Uterus (tissue), 4 donors: Measurements from ENCODE around the gene SPATS1. TPM values are rescaled to one million over a fixed set of nuclear protein-coding genes. Genes with fewer than 3 reads are reported as not detected.

Experiments
- DNase-seq, 2 donors: peaks; one replicate each; pipeline ENCODE4 v3.0.0-alpha.2; 2019 to 2020
- H3K27ac ChIP-seq, 2 donors: fragments of 200-600 bp; sonication (generic); 1 replicate in 1 of 2; 2 replicates in 1 of 2; pipeline ENCODE4 v1.5.1; 2016 to 2018
- H3K27me3 ChIP-seq, 2 donors: fragments of 200-600 bp; sonication (generic); one replicate each; pipeline ENCODE4 v1.5.1; 2018 to 2019; ENCODE audit warnings: control low read depth in 1 of 2
- H3K36me3 ChIP-seq, 2 donors: fragments of 200-600 bp; sonication (generic); one replicate each; pipeline ENCODE4 v1.5.1; 2019; ENCODE audit warnings: control low read depth in 1 of 2
- H3K4me1 ChIP-seq, 2 donors: fragments of 200-600 bp; sonication (generic); one replicate each; pipeline ENCODE4 v1.5.1; 2018 to 2019; ENCODE audit warnings: control low read depth in 1 of 2
- H3K4me3 ChIP-seq, 2 donors: fragments of 200-600 bp; sonication (generic); 1 replicate in 1 of 2; 2 replicates in 1 of 2; pipeline ENCODE4 v1.5.1; 2018 to 2019; ENCODE audit warnings: mild to moderate bottlenecking in 1 of 2
- H3K9me3 ChIP-seq, 2 donors: fragments of 200-600 bp; sonication (generic); one replicate each; pipeline ENCODE4 v1.5.1; 2019; ENCODE audit warnings: control low read depth in 1 of 2
- CTCF ChIP-seq, 4 experiments: fragments of 200-600 bp in 2 of 4; fragments of 450-650 bp in 2 of 4; sonication (generic) in 2 of 4; IDR thresholded peaks; one replicate each; pipeline ENCODE4 v1.5.1; 2016 to 2019; ENCODE audit warnings: antibody characterized with exemption in 4 of 4, mild to moderate bottlenecking in 2 of 4, moderate library complexity in 1 of 4
- POLR2A ChIP-seq, 2 donors: fragments of 450-650 bp; IDR thresholded peaks; one replicate each; pipeline ENCODE4 v1.6.1; 2016; ENCODE audit warnings: antibody characterized with exemption in 2 of 2, mild to moderate bottlenecking in 1 of 2, moderate library complexity in 1 of 2
- intact Hi-C: fragments of 100-400 bp; cut with DNase I; formaldehyde crosslinking; loops from one replicate; pipeline ENCODE4 v1.15.1; 2023; ENCODE audit warnings: low total_unique reads
- total RNA-seq, 4 donors: library from RNA; depleted of rRNA in 3 of 4; stranded (reverse); fragments of >200 nt in 3 of 4; gene quantifications; one replicate each; pipeline versions ENCODE4 v1.1.0 to v1.2.4, GENCODE V29; 2014 to 2023
- donor health status: DM: yes; HTN: yes; CAD: no.

Gene SPATS1
- total RNA-seq, 4 donors from 2014 or later: 0.62 TPM; not detected in 3

GRCh38 chr6:44306710-44307109 is 35.7 kb upstream of the SPATS1 start:
- H3K27ac ChIP-seq: no peak overlapping the region
- no peak for DNase-seq
- TF ChIP-seq POLR2A (IDR thresholded peaks at IDR 0.05) (no peak), CTCF (IDR thresholded peaks at IDR 0.05) (no peak)
- H3K4me1 ChIP-seq: peaks cover 0 to under 1% of the 10 kb centered on the region in 2 donors
- H3K9me3 ChIP-seq: no peaks in the 10 kb centered on the region
- H3K4me3 ChIP-seq: no peak overlapping the region
- no peaks in the 10 kb centered on the region for H3K36me3 ChIP-seq
- H3K27me3 ChIP-seq: no peaks in the 10 kb centered on the region
- intact Hi-C loops: no loop called here

DNA sequence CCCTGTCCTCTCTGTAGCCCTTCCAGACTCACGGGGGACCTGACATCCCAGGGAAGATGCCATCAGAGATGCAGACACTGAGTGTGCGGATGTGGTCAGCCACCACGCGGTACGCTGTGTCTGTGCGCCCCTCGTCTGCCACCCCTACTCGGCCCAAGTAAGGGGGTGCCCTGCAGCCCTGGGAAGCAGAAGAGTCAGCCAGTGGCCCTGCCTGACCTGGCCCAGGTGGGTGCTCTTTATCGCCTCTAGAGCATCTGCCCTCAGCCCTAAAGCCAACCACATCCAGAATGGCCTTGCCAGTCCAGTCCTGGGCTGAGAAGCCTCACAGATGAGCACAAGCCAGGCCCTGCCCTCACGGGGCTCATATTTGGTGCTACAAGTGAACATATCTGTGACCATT is 35.2 kb upstream of the SPATS1 start:
- TF ChIP-seq POLR2A (IDR thresholded peaks at IDR 0.05): no peak
- H3K36me3 ChIP-seq: no peaks in the 10 kb centered on the region
- H3K27ac ChIP-seq: no peak overlapping the region
- intact Hi-C loops: no loop called here
- DNase-seq: no peak
- no peaks in the 10 kb centered on the region for H3K27me3 ChIP-seq
- H3K4me3 ChIP-seq: no peak overlapping the region
- H3K4me1 ChIP-seq: peaks cover 0 to 5% of the 10 kb centered on the region in 2 donors
- H3K9me3 ChIP-seq: no peaks in the 10 kb centered on the region

DNA sequence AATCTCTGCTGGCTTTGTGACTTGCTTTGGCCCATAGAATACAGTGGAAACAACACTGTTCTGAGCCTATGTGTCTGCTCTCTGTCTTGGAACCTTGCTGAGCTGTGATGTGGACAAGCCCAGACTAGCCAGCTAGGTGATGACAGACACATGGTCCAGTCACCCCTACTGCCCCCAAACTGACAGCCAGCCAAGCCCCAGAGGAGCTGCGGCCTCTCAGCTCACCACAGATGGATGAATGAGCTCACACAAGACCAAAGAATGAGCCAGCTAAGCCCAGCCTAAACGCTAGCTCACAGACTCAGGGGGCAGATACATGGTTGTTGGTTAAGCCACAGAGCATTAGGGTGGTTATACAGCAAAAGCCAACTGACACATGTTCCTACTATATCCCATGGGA is 33.4 kb upstream of the SPATS1 start:
- Histone ChIP-seq H3K4me1 (peaks cover 0 to 7% of the 10 kb centered on the region in 2 donors), H3K4me3 (no peak overlapping the region), H3K27me3 (no peaks in the 10 kb centered on the region), H3K36me3 (no peaks in the 10 kb centered on the region), H3K27ac (no peak overlapping the region), H3K9me3 (no peaks in the 10 kb centered on the region)
- DNase-seq: no peak
- intact Hi-C loops: no loop called here
- TF ChIP-seq POLR2A (IDR thresholded peaks at IDR 0.05) (no peak), CTCF (IDR thresholded peaks at IDR 0.05) (no peak)

GRCh38 chr6:44309631-44310030 is 32.8 kb upstream of the SPATS1 start:
- H3K4me1 ChIP-seq: peaks cover 0 to 7% of the 10 kb centered on the region in 2 donors
- intact Hi-C loops: no loop called here
- no peaks in the 10 kb centered on the region for H3K9me3 ChIP-seq
- TF ChIP-seq POLR2A (IDR thresholded peaks at IDR 0.05): no peak
- TF ChIP-seq CTCF (IDR thresholded peaks at IDR 0.05): no peak
- H3K36me3 ChIP-seq: no peaks in the 10 kb centered on the region
- no peak for DNase-seq
- H3K27ac ChIP-seq: no peak overlapping the region
- H3K4me3 ChIP-seq: no peak overlapping the region
- H3K27me3 ChIP-seq: no peaks in the 10 kb centered on the region

GRCh38 chr6:44310241-44310640 is 32.2 kb upstream of the SPATS1 start:
- TF ChIP-seq CTCF (IDR thresholded peaks at IDR 0.05) (no peak), POLR2A (IDR thresholded peaks at IDR 0.05) (no peak)
- intact Hi-C loops: no loop called here
- H3K36me3 ChIP-seq: no peaks in the 10 kb centered on the region
- peaks cover 0 to 7% of the 10 kb centered on the region in 2 donors for H3K4me1 ChIP-seq
- no peaks in the 10 kb centered on the region for H3K9me3 ChIP-seq
- no peak overlapping the region for H3K27ac ChIP-seq
- H3K4me3 ChIP-seq: no peak overlapping the region
- DNase-seq: no peak
- H3K27me3 ChIP-seq: no peaks in the 10 kb centered on the region

- no peak overlapping the region for H3K4me3 ChIP-seq
- no peaks in the 10 kb centered on the region for H3K27me3 ChIP-seq
- DNase-seq: no peak
- H3K4me1 ChIP-seq: peaks cover 0 to 7% of the 10 kb centered on the region in 2 donors
- H3K27ac ChIP-seq: no peak overlapping the region
- H3K9me3 ChIP-seq: no peaks in the 10 kb centered on the region
- no peaks in the 10 kb centered on the region for H3K36me3 ChIP-seq
- intact Hi-C loops: no loop called here
- TF ChIP-seq POLR2A (IDR thresholded peaks at IDR 0.05) (no peak), CTCF (IDR thresholded peaks at IDR 0.05) (no peak)
These were observed 31.1 kb upstream of the SPATS1 start for GRCh38 chr6:44311304-44311703.
